WI38 (cell line): ENCODE results near the gene C9orf72.

Source experiments
- H3K4me3 ChIP-seq: 2 replicates; pipeline ENCODE4 v1.5.1; 2011; ENCODE audit warnings: low read depth, mild to moderate bottlenecking, control low read depth, low read length
- TF ChIP-seq, protein P1 (sequence below): IDR thresholded peaks from 2 replicates; pipeline ENCODE4 v1.5.1; 2012; ENCODE audit warnings: low read depth, mild to moderate bottlenecking, control low read depth, low read length

C9orf72 gene

DNA sequence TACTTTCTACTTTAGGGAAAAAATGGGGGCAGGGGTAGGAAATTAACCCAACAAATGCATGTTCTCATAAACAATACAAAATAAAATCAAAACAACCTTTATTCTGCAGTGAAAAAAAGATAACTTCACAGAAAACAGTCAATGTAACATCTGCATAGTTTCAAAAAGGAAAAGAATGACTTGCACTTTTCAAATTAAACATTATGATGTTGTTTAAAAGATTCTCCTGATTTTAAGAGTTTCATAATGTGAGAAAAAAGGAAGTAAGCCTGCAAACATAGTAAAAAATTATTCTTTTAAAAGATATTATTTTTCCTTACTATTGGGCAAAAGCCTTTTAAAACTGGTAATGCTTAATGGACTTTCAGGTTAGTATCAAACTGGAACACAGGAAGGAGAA lies 7.6 kb downstream of the C9orf72 start:
- H3K4me3 ChIP-seq: no peak overlapping the region
- TF ChIP-seq, protein P1, sequence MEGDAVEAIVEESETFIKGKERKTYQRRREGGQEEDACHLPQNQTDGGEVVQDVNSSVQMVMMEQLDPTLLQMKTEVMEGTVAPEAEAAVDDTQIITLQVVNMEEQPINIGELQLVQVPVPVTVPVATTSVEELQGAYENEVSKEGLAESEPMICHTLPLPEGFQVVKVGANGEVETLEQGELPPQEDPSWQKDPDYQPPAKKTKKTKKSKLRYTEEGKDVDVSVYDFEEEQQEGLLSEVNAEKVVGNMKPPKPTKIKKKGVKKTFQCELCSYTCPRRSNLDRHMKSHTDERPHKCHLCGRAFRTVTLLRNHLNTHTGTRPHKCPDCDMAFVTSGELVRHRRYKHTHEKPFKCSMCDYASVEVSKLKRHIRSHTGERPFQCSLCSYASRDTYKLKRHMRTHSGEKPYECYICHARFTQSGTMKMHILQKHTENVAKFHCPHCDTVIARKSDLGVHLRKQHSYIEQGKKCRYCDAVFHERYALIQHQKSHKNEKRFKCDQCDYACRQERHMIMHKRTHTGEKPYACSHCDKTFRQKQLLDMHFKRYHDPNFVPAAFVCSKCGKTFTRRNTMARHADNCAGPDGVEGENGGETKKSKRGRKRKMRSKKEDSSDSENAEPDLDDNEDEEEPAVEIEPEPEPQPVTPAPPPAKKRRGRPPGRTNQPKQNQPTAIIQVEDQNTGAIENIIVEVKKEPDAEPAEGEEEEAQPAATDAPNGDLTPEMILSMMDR: no peak

DNA sequence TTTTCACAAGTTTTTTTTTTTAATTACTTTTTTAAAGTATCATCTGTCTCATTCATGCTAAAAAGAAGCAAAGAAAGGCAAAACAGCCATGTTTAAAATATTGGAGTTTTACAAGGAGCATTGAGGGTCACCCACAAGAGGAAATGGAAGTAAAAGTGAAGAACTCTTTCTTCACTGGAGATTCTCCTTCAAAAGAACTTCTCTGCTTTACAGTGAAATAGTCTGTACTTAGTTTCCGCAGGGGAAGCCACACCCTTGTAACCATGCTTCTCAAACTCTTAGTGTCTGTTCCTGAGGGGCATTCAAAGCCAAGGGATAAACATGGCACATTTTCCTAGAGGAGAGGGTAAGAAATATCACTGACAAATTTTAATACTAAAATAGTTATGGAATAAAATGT lies 8.6 kb downstream of the C9orf72 start:
- no peak overlapping the region for H3K4me3 ChIP-seq

DNA sequence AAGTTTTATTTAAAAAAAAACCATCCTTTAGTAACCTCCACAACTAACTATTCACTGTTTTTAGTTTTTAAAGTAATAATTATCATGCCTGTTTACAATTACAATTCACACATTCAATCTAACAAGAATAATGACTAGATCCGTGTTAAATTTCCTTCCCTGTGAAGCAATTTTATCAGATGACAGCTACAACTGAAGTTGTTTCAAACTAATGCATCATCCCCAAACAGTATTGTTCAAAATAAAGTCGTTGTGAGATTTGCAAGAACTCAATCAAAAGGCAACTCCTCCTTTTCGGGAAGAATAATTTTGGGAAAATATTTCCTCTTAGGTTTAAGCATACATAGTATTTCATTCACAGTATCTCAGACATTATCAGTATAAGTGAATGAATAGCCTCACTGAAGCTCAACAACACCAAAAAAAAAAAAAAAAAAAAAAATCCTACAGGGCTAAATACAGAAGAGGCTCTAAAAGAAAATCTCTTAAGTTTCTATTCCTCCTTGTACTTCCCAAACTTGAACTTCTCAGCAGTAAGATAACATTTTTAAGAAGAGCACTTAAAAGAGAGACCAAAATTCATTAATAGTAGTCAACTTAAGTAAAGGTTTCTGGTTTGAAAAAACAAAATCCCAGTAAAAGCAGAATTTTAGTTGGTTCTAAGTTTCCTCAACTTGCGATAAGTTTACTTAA lies 9.4 kb downstream of the C9orf72 start:
- H3K4me3 ChIP-seq: no peak overlapping the region
- TF ChIP-seq, protein P1: no peak

More for the DNA sequence above, 8.6 kb downstream of the C9orf72 start:
- TF ChIP-seq, protein P1: no peak

DNA sequence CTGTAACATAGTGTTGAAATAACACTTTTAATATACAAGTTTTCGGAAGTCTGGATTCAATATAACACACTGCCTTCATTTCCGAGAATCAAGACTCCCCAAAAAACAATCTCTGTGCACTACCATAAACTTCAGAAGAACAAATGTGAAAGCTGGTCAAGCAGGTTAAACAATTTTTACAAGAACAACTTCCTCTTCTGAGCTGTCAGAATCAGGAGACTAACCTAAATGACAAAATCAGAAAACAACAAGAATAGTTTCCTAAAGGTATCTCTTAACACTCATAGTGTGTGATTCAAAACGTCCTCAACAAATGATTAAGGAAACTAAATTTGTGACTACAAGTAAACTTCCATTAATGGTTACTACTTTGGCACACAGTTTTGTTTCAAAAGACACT lies 11.6 kb downstream of the C9orf72 start:
- TF ChIP-seq, protein P1: no peak

DNA sequence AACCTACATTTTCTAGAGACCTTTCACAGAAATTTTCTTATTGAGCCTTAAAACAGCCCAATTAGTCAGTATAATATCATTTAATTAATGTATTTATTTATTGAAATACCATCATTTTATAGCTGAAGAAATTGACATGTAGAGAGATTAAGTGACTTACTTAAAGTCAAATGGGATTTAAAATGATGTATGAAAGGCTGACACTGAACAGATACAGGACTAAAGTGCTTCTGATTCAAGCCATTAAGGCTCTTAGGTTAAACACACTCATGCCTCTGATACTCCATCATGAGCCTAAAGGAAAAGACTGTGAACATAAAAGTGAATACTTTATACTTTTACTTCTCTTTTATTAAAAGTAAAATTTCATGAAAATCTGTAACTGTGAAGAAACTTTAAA lies 12.8 kb downstream of the C9orf72 start:
- H3K4me3 ChIP-seq: no peak overlapping the region
- TF ChIP-seq, protein P1: no peak

More for the DNA sequence above, 11.6 kb downstream of the C9orf72 start:
- H3K4me3 ChIP-seq: no peak overlapping the region

DNA sequence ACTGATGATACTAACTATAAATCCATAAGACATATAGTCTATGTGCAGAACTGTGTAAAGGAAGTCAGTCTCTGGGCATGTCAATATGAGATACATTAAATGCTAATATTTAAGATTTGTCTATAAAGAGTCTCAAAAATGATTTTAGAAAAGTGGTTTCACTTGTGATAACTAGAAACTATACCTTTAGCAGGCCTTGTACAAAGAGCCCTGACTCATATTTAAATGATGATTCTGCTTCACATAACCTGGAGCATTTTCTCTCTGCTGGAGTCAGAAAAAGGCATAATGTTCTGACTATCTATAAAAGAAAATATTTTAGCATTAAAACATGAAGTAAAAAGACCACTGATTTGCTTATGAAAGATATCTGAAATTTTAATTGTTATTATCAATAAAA lies 15.0 kb downstream of the C9orf72 start:
- H3K4me3 ChIP-seq: no peak overlapping the region
- TF ChIP-seq, protein P1: no peak

DNA sequence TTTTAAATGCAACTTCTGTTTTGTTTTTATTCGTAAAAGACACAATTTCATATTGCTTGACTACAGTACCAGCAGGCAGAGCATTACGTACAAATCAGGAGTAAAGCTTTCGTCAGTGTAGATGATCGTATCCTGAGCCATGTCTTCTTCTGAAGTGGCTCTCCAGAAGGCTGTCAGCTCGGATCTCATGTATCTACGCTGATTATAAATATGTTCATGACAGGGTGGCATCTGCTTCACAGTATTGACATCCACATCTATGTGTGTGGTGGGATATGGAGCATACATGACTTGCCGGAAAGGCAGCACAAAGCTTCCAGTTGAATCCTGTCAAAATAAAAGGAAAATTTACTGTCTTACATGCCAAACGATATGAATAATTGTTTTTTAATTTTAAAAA lies 16.8 kb downstream of the C9orf72 start:
- TF ChIP-seq, protein P1: no peak
- H3K4me3 ChIP-seq: no peak overlapping the region
